Measurements from ENCODE around the gene ADGRE1.

The ADGRE1 gene

GRCh38 chr19:6952956-6953355 lies 65.6 kb downstream of the ADGRE1 start:
- FAIRE-seq = no peak

GRCh38 chr19:6955082-6955481 lies 67.7 kb downstream of the ADGRE1 start:
- peak; percentile 93 for FAIRE-seq

More at GRCh38 chr19:6952956-6953355, 65.6 kb downstream of the ADGRE1 start:
- DNase-seq (ENCODE audit: low spot score) = no peak

GRCh38 chr19:6956573-6956972 lies 69.2 kb downstream of the ADGRE1 start:
- FAIRE-seq (no peak), DNase-seq (ENCODE audit: low spot score) (no peak)

More at GRCh38 chr19:6955082-6955481, 67.7 kb downstream of the ADGRE1 start:
- no peak for DNase-seq (ENCODE audit: low spot score)

GRCh38 chr19:6958791-6959190 lies 71.4 kb downstream of the ADGRE1 start:
- no peak for DNase-seq (ENCODE audit: low spot score)
- no peak for FAIRE-seq

- DNase-seq (ENCODE audit: low spot score) = no peak
- no peak for FAIRE-seq
Measured at GRCh38 chr19:6963244-6963852, 76.0 kb downstream of the ADGRE1 start.

- FAIRE-seq = no peak
Measured at GRCh38 chr19:6963937-6964336, 76.6 kb downstream of the ADGRE1 start.

GRCh38 chr19:6967967-6968366 lies 80.6 kb downstream of the ADGRE1 start:
- FAIRE-seq (no peak), DNase-seq (ENCODE audit: low spot score) (no peak)

More at GRCh38 chr19:6963937-6964336, 76.6 kb downstream of the ADGRE1 start:
- no peak for DNase-seq (ENCODE audit: low spot score)

GRCh38 chr19:6969490-6969889 lies 82.1 kb downstream of the ADGRE1 start:
- FAIRE-seq = no peak
- no peak for DNase-seq (ENCODE audit: low spot score)

GRCh38 chr19:6970021-6970420 lies 82.6 kb downstream of the ADGRE1 start:
- FAIRE-seq (no peak), DNase-seq (ENCODE audit: low spot score) (no peak)

- no peak for FAIRE-seq
- no peak for DNase-seq (ENCODE audit: low spot score)
Measured at GRCh38 chr19:6970443-6970842, 83.1 kb downstream of the ADGRE1 start.

- FAIRE-seq (no peak), DNase-seq (ENCODE audit: low spot score) (peak; percentile 67)
Measured at GRCh38 chr19:6971366-6971765, 84.0 kb downstream of the ADGRE1 start.

- no peak for FAIRE-seq
Measured at GRCh38 chr19:6976197-6976596, 88.8 kb downstream of the ADGRE1 start.

GRCh38 chr19:6979399-6979798 lies 92.0 kb downstream of the ADGRE1 start:
- no peak for DNase-seq (ENCODE audit: low spot score)
- no peak for FAIRE-seq

More at GRCh38 chr19:6976197-6976596, 88.8 kb downstream of the ADGRE1 start:
- no peak for DNase-seq (ENCODE audit: low spot score)

GRCh38 chr19:6983448-6983847 lies 96.1 kb downstream of the ADGRE1 start:
- no peak for DNase-seq (ENCODE audit: low spot score)

GRCh38 chr19:6987850-6988249 lies 100.5 kb downstream of the ADGRE1 start:
- FAIRE-seq = no peak
- no peak for DNase-seq (ENCODE audit: low spot score)

More at GRCh38 chr19:6983448-6983847, 96.1 kb downstream of the ADGRE1 start:
- FAIRE-seq = no peak

- FAIRE-seq (no peak), DNase-seq (ENCODE audit: low spot score) (no peak)
Measured at GRCh38 chr19:6988257-6988656, 100.9 kb downstream of the ADGRE1 start.

All from urothelium cell line (cell line).